ENCODE measurements around the gene VPS41.
A peak's percentile ranks its signal among the peaks of the same experiment; 100 is the strongest.

Gene VPS41

DNA sequence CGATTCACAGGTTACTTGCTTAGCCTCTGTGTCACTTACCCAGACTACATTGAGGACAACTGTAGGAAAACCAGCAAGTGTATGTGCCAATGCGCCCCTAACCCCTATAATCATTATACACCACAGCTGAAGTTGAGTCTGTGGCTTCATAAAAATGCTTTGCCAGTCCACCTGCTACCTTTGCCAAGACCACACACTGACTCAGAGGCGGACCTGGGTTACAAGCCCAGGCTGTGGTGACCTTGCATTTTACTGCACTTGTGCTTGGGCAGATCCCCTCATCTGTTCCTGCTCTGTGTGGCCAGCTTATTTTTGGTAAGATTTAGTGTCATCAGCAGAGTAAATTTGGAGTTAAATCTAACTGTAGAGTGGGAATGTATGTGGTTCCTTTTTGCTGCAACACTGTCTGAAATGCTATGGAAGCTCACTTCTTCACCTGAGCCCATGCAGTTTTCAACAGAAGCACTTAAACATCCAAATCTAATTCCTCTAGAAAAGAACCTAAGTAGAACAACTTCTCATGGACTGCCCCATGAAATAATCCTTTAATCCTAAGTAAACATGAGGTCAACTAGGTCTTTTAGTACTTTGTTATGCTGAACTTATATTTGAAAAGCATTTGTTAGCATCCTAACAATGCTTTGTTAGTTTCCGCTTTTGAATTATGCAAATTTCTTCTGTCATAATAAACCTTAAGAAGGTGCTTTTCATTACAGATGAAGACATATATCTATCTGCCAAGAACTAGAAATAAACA is 181.6 kb downstream of the VPS41 start:
- no peak for DNase-seq (ENCODE audit: low spot score)

GRCh38 chr7:38723327-38723726 is 185.7 kb downstream of the VPS41 start:
- no peak for DNase-seq (ENCODE audit: low spot score)

DNA sequence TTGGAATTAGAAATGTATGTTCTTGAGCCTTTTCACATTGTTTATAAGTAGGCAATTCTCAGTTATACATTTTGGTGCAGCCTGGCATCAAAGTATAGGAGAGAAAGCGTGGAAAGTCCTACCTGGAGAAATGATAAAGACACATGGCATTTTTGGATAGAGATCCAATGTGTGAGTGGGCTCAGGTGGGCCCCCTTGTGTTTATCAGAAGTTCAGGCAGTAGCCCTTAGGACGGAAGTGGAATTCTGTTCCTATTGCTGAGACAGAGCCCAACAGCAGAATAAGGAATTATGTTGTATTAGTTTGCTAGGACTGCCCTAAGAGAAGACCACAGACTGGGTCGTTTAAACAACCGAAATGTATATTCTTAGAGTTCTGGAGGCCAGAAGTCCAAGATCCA is 192.6 kb downstream of the VPS41 start:
- DNase-seq (ENCODE audit: low spot score): no peak

- no peak for DNase-seq (ENCODE audit: low spot score)
These were observed 199.9 kb downstream of the VPS41 start for GRCh38 chr7:38709123-38709522.

DNA sequence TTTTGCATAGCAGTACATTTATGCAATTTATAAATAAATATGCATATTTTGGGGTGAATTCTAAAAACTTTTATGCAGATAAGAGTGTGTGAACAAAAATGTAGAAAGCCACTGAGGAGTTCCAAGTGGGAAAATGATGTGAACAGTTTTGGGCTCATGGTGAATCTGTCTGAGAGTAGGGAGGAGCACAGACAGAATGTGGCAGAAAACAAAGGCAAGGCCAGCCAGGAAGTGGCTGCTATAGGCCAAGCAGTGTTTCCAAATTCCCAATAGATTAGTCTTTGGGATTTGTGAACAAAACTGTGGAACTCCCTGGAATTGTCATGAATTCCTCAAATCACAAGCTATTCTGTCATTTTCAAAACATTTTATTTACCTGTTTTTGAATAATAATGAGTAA is 204.2 kb downstream of the VPS41 start:
- DNase-seq (ENCODE audit: low spot score): peak; percentile 46

DNA sequence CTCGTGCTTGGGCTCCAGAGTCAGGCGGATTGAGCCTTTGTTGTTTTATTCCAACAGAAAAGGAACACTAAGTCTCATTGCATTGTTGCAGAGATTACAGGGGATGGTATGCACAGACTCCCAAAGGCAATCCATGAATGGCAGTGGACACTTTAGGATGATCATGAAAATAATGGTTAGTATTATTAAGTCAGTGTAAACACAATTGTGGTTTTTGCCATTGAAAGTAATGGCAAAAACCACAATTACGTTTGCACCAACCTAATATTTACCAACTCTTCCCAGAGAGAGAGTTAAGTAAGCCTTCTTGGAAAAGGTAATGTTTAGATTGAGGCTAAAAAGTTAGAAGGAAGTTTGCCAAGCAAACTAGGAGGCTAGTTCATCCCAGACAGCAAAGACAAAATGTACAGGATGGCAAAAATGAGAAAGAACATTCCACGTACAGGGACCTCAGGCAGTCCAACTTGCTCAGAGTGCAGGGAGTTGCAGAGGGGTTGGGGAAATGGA is 204.9 kb downstream of the VPS41 start:
- no peak for DNase-seq (ENCODE audit: low spot score)

- DNase-seq (ENCODE audit: low spot score): no peak
These were observed 205.9 kb downstream of the VPS41 start for GRCh38 chr7:38703093-38703492.

GRCh38 chr7:38702002-38702535 is 206.9 kb downstream of the VPS41 start:
- no peak for DNase-seq (ENCODE audit: low spot score)

DNA sequence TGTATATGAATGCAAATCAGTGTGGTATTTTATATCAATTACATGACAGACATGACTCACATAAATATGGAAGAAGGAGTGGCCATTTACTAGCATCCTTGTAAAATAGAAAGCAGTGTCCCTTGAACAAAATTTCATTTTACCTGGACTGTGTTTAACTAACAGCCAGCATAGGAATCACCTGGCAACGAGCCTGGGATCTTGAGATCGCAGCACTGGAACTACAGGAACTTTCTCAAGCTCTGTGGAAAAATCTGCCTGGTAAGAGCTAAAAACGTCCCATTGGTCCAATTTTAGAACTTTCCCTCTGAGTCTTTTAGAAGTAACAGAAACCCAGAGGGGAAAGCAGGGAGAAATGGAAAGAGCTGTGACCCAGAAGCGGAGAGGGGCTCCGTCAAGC is 208.9 kb downstream of the VPS41 start:
- DNase-seq (ENCODE audit: low spot score): no peak

DNA sequence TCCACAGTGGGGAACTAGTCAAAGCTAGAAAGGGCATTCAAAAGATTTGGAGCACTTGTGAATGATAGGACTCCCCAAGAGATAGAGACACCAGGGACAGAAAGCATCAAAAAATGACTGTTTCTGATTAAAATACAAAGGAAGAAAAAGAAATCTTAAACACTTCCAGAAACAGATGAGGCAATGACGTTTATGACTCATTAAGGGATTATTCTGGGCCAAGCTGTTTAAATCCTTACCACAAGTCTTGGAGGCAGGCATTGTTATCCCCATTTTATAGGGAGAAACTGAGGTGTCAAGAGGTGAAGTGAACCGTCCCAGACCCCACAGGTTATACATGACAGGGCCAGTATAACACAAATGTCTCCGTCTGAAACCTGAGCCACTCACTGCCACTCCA is 209.5 kb downstream of the VPS41 start:
- peak; percentile 65 for DNase-seq (ENCODE audit: low spot score)

DNA sequence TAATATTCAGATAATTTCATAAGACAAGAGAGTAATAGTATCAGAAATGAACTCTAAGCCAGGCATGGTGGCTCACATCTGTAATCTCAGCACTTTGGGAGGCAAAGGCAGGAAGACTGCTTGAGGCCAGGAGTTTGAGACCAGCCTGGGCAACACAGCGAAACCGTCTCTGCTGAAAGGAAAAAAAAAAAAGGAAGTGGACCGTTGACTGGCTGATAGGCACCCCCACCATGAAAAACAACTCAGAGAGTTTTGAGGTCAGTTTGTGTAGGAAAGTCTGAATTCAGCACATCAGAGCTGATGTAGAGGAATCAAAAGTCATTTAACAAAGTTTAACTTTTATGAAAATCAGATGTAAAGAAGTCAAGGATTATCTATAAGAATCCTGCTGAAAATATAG is 214.7 kb downstream of the VPS41 start:
- DNase-seq (ENCODE audit: low spot score): no peak

DNA sequence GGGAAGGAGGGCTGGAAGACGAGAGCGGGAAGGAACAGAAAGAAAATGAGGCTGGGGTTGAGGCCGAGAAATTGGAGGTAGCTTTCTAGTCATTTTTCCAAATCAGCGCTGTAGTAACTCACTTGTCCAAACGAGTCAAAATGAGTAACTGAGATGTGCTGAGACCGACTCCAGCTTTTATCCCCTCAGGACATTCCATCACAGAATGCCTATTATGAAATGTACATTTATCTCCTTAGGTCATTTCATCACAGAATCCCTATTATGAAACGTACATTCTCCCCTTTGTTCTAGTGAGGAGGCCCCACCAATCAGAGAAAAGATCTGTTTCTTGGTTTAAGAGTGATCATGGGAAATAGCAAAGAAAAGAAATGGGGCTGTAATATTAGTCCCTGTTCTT is 222.1 kb downstream of the VPS41 start:
- DNase-seq (ENCODE audit: low spot score): no peak

DNA sequence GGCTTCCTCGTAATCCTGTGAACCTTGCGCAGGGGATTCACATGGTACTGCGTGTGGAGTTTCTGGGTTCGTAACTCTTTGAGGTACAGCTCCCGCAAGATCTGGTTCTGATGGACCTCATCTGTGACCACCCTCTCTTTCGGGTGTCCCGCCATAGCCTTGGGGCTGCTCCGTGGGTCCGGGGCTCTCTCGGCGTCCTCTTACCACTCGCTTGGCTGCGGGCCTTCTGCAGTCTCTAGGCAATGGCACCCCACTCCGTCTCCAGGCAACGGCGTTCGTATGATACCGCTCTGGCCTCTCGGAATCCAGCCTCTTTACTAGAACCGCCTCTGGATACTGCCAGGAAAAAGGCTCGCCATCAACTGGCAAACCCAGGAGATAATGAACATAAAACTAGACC is 223.1 kb downstream of the VPS41 start:
- DNase-seq (ENCODE audit: low spot score): no peak

GRCh38 chr7:38682606-38683005 is 226.4 kb downstream of the VPS41 start:
- DNase-seq (ENCODE audit: low spot score): no peak

- DNase-seq (ENCODE audit: low spot score): no peak
These were observed 227.1 kb downstream of the VPS41 start for GRCh38 chr7:38681882-38682281.

DNA sequence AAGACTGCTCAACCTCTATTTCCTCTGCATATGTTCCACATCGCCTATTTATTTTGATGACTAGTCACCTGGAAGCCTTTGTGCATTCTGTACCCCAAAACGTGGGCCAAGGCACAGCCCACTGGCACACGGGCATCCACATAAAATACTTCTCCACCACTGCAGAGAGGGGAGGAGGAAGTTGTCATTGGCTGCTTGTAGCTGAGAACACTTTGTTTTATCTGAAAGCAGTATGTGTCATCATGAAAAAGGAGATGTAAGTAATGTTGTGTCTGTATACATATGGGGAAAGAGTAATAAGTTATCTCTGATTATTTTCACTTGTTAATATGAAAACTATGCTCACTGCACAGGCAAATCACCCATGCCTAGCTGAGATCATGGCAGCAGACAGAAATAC is 229.6 kb downstream of the VPS41 start:
- no peak for DNase-seq (ENCODE audit: low spot score)

GRCh38 chr7:38678698-38679054 is 230.3 kb downstream of the VPS41 start:
- DNase-seq (ENCODE audit: low spot score): no peak

DNA sequence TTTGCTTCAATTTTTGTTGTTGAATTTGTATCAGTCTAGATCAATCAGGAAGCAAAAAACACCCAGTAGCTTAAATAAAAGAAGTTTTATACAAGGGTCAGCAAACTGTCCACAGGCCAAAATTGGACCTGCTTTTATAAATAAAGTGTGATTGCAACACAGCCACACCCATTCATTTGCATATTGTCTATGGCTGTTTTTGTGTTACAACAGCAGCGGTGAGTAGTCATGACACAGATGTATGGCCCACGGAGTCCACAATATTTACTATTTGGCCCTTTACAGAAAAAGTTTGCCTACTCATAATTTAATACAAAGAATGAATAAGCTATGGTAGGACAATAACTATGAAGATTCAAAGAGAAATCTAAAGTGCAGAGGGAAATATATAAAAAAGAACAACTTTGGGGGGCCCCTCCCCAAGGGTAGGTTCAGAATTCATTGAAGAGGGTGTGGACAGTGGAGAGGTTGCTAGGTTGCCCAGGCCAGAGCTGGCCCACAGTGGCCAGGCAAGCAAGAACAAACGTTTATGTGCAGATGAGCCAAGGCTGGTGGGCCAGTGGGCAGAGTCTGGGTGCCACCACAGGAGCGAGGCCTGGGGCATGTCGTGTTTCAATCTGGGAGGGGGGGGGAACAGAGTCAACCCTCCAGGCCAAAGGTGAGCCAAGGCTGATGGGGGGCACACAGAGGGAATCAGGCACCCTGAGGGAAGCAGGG is 230.9 kb downstream of the VPS41 start:
- DNase-seq (ENCODE audit: low spot score): no peak

DNA sequence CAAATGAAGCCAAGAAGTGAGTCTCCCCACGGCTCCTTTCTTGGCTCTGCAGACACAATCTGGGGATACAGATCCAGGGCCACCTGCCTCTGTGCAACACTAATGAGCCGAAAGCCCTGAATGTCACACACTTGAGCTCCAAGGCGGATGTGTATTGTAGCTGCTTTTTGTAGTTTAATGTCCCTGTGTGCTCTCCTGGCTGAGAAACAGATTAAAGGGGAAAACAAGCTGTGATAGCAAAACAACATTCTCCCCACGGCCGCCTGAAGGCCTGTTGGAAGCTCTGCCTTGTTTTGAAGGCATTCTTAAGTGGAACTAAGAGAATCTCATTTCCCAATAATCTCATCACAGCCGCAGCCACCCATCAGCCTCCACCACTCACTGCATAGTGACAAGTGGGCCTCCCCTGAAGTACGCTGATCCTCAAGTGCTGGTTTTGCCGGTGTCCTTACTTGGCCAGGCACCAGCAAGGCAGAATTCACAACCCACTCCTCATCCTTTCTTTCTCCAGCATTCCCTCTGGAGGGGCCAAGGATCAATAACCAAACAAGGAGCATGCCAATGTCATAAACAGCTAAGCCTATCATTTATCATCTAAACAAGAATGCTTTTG is 233.4 kb downstream of the VPS41 start:
- DNase-seq (ENCODE audit: low spot score): no peak

DNA sequence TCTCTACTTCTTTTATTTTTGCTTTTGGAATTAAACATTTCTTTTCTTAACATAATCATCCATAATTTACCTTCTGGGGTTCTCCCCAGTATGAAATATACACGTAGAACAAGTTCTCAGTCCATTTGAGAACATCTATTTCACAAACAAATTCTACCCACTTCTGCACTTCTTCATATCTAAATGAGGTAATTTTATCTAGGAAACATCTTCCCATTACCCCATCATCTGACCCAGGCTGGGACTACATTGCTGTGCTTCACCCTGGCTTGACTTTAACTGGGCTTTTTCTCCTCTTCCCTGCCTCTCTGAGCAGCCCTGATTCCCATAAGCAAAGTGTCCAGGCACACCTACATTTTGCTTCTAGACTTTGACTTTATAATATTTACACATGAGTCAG is 234.5 kb downstream of the VPS41 start:
- no peak for DNase-seq (ENCODE audit: low spot score)

GRCh38 chr7:38673795-38674194 is 235.2 kb downstream of the VPS41 start:
- DNase-seq (ENCODE audit: low spot score): peak; percentile 76
